GM12864 (cell line): Measurements from ENCODE around the gene SLC35B1.

ENCODE experiments used
- DNase-seq: peaks from one replicate; pipeline ENCODE4 v3.0.0-alpha.2; 2011; ENCODE audit warnings: low read depth
- H3K4me3 ChIP-seq: 2 replicates; pipeline ENCODE4 v1.5.1; 2011; ENCODE audit warnings: mild to moderate bottlenecking, low read depth, low read length, control low read depth
- CTCF ChIP-seq: IDR thresholded peaks from 2 replicates; pipeline ENCODE4 v1.5.1; 2011; ENCODE audit warnings: low read depth, mild to moderate bottlenecking, moderate library complexity, low read length, control low read depth, inconsistent platforms; ENCODE audit errors: missing control alignments

The SLC35B1 gene

GRCh38 chr17:49699966-49700575 lies 7.7 kb downstream of the SLC35B1 start:
- H3K4me3 ChIP-seq = no peak overlapping the region
- no peak for TF ChIP-seq CTCF
- no peak for DNase-seq

- no peak for TF ChIP-seq CTCF
- no peak overlapping the region for H3K4me3 ChIP-seq
- no peak for DNase-seq
Observed at GRCh38 chr17:49698005-49698404, 9.8 kb downstream of the SLC35B1 start.

- H3K4me3 ChIP-seq = no peak overlapping the region
- TF ChIP-seq CTCF = no peak
- peak; percentile 76 for DNase-seq
Observed at GRCh38 chr17:49696233-49696761, 11.5 kb downstream of the SLC35B1 start.

GRCh38 chr17:49695698-49696232 lies 12.0 kb downstream of the SLC35B1 start:
- TF ChIP-seq CTCF = no peak
- DNase-seq = no peak
- no peak overlapping the region for H3K4me3 ChIP-seq

GRCh38 chr17:49694847-49695697 lies 12.7 kb downstream of the SLC35B1 start:
- H3K4me3 ChIP-seq = no peak overlapping the region
- no peak for DNase-seq
- peak; percentile 77 for TF ChIP-seq CTCF

GRCh38 chr17:49692751-49693150 lies 15.0 kb downstream of the SLC35B1 start:
- H3K4me3 ChIP-seq = no peak overlapping the region
- DNase-seq = no peak
- no peak for TF ChIP-seq CTCF
